Measurements from ENCODE around the gene EXO1. TPM values are rescaled to one million over a fixed set of nuclear protein-coding genes. Genes with fewer than 3 reads are reported as not detected.

Gene EXO1
- total and polyA plus RNA-seq, 9 of the 15 experiments (the other 6 are each of a cell fraction or from before 2014, with no cell fraction given), result 36.0 to 125 (median 83.9) TPM

- H3K36me3 ChIP-seq (ENCODE audit: control insufficient read depth, insufficient read depth, low read length), result peaks cover 88% of the 10 kb centered on the region
- H3K27me3 ChIP-seq (ENCODE audit: control insufficient read depth in 2 of 2, insufficient read depth in 2 of 2, low read length in 2 of 2), result no peaks in the 10 kb centered on the region
- no peak overlapping the region for H3K27ac ChIP-seq (ENCODE audit: extremely low read depth, low read depth, low read length)
- POLR2A ChIA-PET, result interaction anchor here (0.7 to 1.0 kb wide), 2 partner anchors 16 to 267 kb away, joined by 3 read pairs; no protein-coding TSS in a partner anchor
- in situ Hi-C loops (cut with MboI) (no loop called here), intact Hi-C loops (cut with micrococcal nuclease) (no loop called here)
- CTCF ChIA-PET (ENCODE audit: low intra/inter-chr PET ratio), result no interaction called here
- H3K9me1 ChIP-seq (ENCODE audit: control insufficient read depth, insufficient read depth, low read length), result no peaks in the 10 kb centered on the region
- H3K9ac ChIP-seq (ENCODE audit: insufficient read depth in 1 of 2, low read depth in 2 of 2, low read length in 2 of 2), result no peak overlapping the region
- BruUV-seq (replicated peaks), result no TSS peak
- no peaks in the 10 kb centered on the region for H3K4me1 ChIP-seq (replicated peaks in 1 of 2; ENCODE audit: control insufficient read depth in 2 of 2, insufficient read depth in 2 of 2, low read length in 2 of 2)
- H2AFZ ChIP-seq (ENCODE audit: low read depth, low read length), result no peak overlapping the region
- H3K79me2 ChIP-seq (ENCODE audit: control insufficient read depth, insufficient read depth, low read length), result peaks cover 9% of the 10 kb centered on the region; the same call in 2 of the 3 replicates
- no peak overlapping the region for H3K4me3 ChIP-seq
- H3K4me2 ChIP-seq (ENCODE audit: insufficient read depth, low read length), result no peak overlapping the region
- H4K20me1 ChIP-seq (replicated peaks; ENCODE audit: control insufficient read depth, insufficient read depth, low read length), result no peaks in the 10 kb centered on the region
- FAIRE-seq (no peak), DNase-seq (ENCODE audit: extremely low read depth in 1 of 4, low spot score in 3 of 4) (no peak), ATAC-seq (no peak)
- TF ChIP-seq KHSRP (IDR thresholded peaks at IDR 0.05) (no peak), POLR2A (conservative IDR thresholded peaks at IDR 0.05) (0 out of 2 replicates have a peak, but pooled peaks have one; percentile 20), ZNF316 (IDR thresholded peaks at IDR 0.05) (peak; percentile 59)
- no peaks in the 10 kb centered on the region for H3K9me3 ChIP-seq (replicated peaks; ENCODE audit: control insufficient read depth, insufficient read depth, low read depth, low read length)
Measured at GRCh38 chr1:241870336-241870735, 22.3 kb downstream of the EXO1 start.

- H3K27me3 ChIP-seq (ENCODE audit: control insufficient read depth in 2 of 2, insufficient read depth in 2 of 2, low read length in 2 of 2), result no peaks in the 10 kb centered on the region
- H3K79me2 ChIP-seq (ENCODE audit: control insufficient read depth, insufficient read depth, low read length), result peaks cover 10% of the 10 kb centered on the region; the same call in 2 of the 3 replicates
- intact Hi-C loops (cut with micrococcal nuclease) (no loop called here), in situ Hi-C loops (cut with MboI) (no loop called here)
- no peaks in the 10 kb centered on the region for H3K9me3 ChIP-seq (replicated peaks; ENCODE audit: control insufficient read depth, insufficient read depth, low read depth, low read length)
- FAIRE-seq (peak; percentile 37), DNase-seq (ENCODE audit: extremely low read depth in 1 of 4, low spot score in 3 of 4) (no peak), ATAC-seq (no peak)
- peaks cover 84% of the 10 kb centered on the region for H3K36me3 ChIP-seq (ENCODE audit: control insufficient read depth, insufficient read depth, low read length)
- WGBS (ENCODE audit: insufficient coverage, low coverage, missing lambda C conversion rate), result 91% methylated on average over 3 of the region's 3 CpGs
- CTCF ChIA-PET (ENCODE audit: low intra/inter-chr PET ratio), result no interaction called here
- H3K4me1 ChIP-seq (replicated peaks in 1 of 2; ENCODE audit: control insufficient read depth in 2 of 2, insufficient read depth in 2 of 2, low read length in 2 of 2), result no peaks in the 10 kb centered on the region
- no peak overlapping the region for H3K4me3 ChIP-seq
- H4K20me1 ChIP-seq (replicated peaks; ENCODE audit: control insufficient read depth, insufficient read depth, low read length), result no peaks in the 10 kb centered on the region
- no peak overlapping the region for H2AFZ ChIP-seq (ENCODE audit: low read depth, low read length)
- H3K9ac ChIP-seq (ENCODE audit: insufficient read depth in 1 of 2, low read depth in 2 of 2, low read length in 2 of 2), result no peak overlapping the region
- BruUV-seq (replicated peaks), result no TSS peak
- no peak overlapping the region for H3K27ac ChIP-seq (ENCODE audit: extremely low read depth, low read depth, low read length)
- no peaks in the 10 kb centered on the region for H3K9me1 ChIP-seq (ENCODE audit: control insufficient read depth, insufficient read depth, low read length)
- H3K4me2 ChIP-seq (ENCODE audit: insufficient read depth, low read length), result no peak overlapping the region
- POLR2A ChIA-PET, result interaction anchor here (0.8 to 1.0 kb wide), 4 partner anchors 8 to 19 kb away, joined by 3 read pairs; no protein-coding TSS in a partner anchor
- TF ChIP-seq PPARD (CRISPR knock-in tag; IDR thresholded peaks at IDR 0.05) (no peak), ZBTB1 (CRISPR knock-in tag; IDR thresholded peaks at IDR 0.05; ENCODE audit: borderline replicate concordance, low read depth) (no peak), HES1 (IDR thresholded peaks at IDR 0.05; ENCODE audit: low read depth) (no peak), BCOR (IDR thresholded peaks at IDR 0.05) (no peak), EWSR1 (IDR thresholded peaks at IDR 0.05; ENCODE audit: borderline replicate concordance, low read depth, partially characterized antibody) (no peak), RBM25 (IDR thresholded peaks at IDR 0.05; ENCODE audit: low read depth, low read length, severe bottlenecking) (no peak), CTBP1 (IDR thresholded peaks at IDR 0.05; ENCODE audit: borderline replicate concordance) (no peak), MAFG (tag; conservative IDR thresholded peaks at IDR 0.05) (peak; percentile 82), TEAD1 (CRISPR knock-in tag; IDR thresholded peaks at IDR 0.05) (no peak), ZNF316 (IDR thresholded peaks at IDR 0.05) (peak; percentile 89), MAFK (IDR thresholded peaks at IDR 0.05; ENCODE audit: low read length) (peak; percentile 85)
- TF ChIP-seq, protein P1, sequence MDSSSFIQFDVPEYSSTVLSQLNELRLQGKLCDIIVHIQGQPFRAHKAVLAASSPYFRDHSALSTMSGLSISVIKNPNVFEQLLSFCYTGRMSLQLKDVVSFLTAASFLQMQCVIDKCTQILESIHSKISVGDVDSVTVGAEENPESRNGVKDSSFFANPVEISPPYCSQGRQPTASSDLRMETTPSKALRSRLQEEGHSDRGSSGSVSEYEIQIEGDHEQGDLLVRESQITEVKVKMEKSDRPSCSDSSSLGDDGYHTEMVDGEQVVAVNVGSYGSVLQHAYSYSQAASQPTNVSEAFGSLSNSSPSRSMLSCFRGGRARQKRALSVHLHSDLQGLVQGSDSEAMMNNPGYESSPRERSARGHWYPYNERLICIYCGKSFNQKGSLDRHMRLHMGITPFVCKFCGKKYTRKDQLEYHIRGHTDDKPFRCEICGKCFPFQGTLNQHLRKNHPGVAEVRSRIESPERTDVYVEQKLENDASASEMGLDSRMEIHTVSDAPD (CRISPR knock-in tag; IDR thresholded peaks at IDR 0.05), result no peak
Measured at GRCh38 chr1:241870746-241871430, 22.9 kb downstream of the EXO1 start.
